ENCODE data around the gene NPTN.

GRCh38 chr15:73593304-73594074 is 39.7 kb downstream of the NPTN start:
- TF ChIP-seq, protein P1, sequence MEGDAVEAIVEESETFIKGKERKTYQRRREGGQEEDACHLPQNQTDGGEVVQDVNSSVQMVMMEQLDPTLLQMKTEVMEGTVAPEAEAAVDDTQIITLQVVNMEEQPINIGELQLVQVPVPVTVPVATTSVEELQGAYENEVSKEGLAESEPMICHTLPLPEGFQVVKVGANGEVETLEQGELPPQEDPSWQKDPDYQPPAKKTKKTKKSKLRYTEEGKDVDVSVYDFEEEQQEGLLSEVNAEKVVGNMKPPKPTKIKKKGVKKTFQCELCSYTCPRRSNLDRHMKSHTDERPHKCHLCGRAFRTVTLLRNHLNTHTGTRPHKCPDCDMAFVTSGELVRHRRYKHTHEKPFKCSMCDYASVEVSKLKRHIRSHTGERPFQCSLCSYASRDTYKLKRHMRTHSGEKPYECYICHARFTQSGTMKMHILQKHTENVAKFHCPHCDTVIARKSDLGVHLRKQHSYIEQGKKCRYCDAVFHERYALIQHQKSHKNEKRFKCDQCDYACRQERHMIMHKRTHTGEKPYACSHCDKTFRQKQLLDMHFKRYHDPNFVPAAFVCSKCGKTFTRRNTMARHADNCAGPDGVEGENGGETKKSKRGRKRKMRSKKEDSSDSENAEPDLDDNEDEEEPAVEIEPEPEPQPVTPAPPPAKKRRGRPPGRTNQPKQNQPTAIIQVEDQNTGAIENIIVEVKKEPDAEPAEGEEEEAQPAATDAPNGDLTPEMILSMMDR (conservative IDR thresholded peaks at IDR 0.05; ENCODE audit: low read depth, low read length): no peak
- TF ChIP-seq EZH2 (IDR thresholded peaks at IDR 0.05; ENCODE audit: low read length, unreplicated experiment) (no peak), EZH2phosphoT487 (IDR thresholded peaks at IDR 0.05; ENCODE audit: borderline replicate concordance, low read length) (no peak)

Measured in PC-3 (cell line).